Central memory CD4-positive, alpha-beta T cell (primary cell): Measurements from ENCODE around the gene NUDT4B.
"Not testable (repeated sequence)": the region's sequence is repeated elsewhere in the genome, so short reads cannot be mapped to it uniquely, and the experiment has no call there.

Experiments used
- DNase-seq: peaks from one replicate; pipeline ENCODE4 v3.0.0; 2022

Gene NUDT4B

GRCh38 chr1:148738667-148739066 is 9.9 kb upstream of the NUDT4B start:
- not testable (repeated sequence) for DNase-seq

GRCh38 chr1:148743200-148743599 is 5.4 kb upstream of the NUDT4B start:
- DNase-seq, result not testable (repeated sequence)

DNA sequence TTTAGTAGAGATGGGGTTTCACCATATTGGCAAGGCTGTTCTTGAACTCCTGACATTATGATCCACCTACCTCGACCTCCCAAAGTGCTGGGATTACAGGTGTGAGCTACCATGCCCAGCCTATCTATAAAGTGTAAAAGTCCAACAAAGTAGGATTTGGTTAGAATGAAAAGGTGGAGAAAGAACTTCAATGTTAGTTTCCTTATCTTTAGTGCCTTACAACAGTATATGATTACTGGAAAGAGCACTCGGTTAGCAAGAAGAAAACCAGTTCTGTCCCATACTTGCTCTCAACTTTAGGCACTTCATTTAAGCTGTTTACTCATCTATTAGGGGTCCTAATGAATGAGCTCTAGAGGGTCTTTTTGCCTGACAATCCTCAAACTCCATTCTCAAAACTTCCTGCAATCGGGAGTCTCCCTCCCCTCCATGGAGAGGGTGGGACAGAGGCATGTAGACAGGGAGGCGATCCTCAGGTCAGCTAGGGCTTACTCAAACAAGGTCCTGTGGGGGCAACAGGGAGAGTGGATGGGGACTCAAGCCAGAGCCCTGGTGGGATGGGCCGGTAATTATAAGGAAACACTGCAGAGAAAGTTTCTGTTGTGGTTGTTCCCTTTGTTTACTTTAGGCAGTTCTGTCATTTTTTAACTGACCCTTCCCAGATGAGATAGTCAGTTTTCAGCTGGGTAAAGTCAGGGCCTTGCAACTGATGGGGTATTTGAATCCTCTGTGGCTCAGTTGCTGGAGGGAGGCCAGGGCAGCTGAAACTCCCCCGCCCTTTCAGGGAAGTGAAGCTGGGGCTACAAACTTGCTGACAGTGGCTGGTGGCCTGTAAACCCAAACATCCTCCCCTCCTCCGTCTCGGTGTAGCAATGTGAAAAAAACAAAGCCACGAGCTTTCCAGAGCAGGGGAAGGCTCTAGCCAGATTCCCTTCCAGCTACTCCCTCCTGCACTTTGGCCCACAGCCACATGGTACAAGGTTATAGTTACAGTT is 4.6 kb upstream of the NUDT4B start:
- DNase-seq, result not testable (repeated sequence)

GRCh38 chr1:148749335-148749681 is 734 bp downstream of the NUDT4B start:
- DNase-seq, result not testable (repeated sequence)

GRCh38 chr1:148756231-148756630 is 7.7 kb downstream of the NUDT4B start:
- DNase-seq, result not testable (repeated sequence)

- DNase-seq, result not testable (repeated sequence)
These were observed 8.9 kb downstream of the NUDT4B start for GRCh38 chr1:148757446-148757845.

GRCh38 chr1:148758412-148758811 is 9.8 kb downstream of the NUDT4B start:
- not testable (repeated sequence) for DNase-seq

DNA sequence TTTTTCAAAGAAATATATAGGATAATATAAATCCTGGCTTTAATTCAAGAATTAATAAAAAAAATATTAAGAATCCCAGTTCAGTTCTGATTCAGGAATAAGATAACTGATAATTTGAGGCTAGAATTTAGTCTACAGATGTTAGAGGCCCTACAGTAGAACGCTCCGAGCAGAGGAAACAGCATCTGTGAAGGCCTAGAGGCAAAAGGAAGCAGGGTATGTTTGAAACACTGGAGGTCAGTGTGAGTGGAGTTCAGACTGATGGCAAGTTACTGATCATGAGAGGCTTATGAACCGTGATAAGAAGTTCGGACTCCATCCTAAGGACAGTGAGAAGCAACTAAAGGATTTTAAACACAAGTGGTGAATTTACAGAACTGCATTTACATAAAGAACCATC is 10.4 kb downstream of the NUDT4B start:
- not testable (repeated sequence) for DNase-seq

GRCh38 chr1:148759749-148760148 is 11.2 kb downstream of the NUDT4B start:
- DNase-seq, result not testable (repeated sequence)

DNA sequence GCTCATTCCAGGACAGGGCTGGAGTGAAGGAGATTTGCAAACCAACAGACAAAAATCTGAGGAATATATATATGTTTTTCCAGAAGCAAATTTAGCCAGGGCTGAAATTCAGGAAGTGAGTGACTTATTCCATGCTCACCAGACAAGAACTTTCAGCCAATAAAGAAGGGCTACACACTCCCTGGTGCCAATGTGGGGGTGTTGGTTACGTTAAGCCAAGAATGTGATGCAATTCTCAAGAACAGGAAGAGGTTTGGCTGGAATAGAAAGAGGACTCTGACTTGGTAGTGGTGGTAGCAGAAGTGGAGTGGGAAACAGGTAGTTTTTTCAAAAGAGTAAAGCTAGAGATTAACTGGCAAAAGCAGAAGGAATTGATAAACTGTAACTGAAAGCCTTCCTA is 11.6 kb downstream of the NUDT4B start:
- DNase-seq, result not testable (repeated sequence)

DNA sequence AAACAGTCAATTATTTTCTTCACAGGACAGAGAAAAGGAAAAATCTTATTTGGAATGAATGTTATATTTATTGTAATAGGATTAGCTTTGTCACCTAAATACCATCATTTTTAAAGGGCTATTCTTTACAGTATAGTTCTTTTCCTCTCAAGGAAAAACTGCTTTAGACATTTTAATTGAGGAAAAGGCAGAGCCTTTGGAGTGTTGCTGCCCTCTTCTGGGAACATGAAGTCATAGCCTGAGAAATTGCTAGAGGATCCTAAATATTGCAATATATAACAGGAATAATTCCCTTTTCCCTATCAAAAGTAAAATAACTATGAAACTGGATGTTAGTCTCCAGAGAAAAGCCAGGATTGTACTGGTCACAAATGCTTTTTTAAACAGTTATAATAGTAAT is 12.8 kb downstream of the NUDT4B start:
- DNase-seq, result not testable (repeated sequence)

GRCh38 chr1:148765238-148766019 is 16.9 kb downstream of the NUDT4B start:
- DNase-seq, result not testable (repeated sequence)

DNA sequence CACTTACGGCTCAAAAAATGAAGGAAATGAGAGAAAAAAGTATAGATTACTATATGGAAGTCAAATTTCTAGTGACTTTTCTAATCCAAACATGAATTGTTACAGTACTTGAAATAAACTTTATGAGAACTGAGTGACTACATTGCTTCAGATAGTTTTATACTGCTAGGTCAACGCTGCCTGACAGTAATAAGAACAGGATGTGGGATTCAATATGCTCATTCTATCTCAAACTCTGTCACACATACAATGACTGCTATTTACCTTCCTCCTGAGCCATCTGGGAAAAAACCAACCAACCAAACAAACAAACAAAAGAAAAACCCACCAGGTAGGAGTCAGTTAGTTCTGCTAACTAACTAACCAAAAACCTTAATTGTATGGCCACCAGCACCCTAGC is 20.0 kb downstream of the NUDT4B start:
- DNase-seq, result not testable (repeated sequence)

- not testable (repeated sequence) for DNase-seq
These were observed 20.9 kb downstream of the NUDT4B start for GRCh38 chr1:148769495-148769894.

DNA sequence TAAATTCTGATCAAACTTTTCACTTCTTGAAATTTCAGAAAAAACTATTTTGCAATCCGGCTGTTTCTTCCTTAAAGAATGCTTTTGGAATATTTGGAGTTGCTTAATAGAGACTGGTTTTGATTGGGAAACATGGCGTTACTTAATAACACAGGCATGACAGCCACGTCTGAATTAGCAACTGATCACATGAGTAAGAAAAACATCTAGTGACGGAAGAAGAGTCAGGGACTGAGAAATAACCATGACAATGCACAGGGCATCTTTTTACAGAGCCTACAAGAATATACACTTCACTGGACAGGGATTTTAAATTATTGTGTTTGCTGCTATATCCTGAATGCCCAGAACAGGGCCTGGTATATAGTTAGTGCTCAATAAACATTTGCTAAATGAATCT is 25.1 kb downstream of the NUDT4B start:
- DNase-seq, result not testable (repeated sequence)

- not testable (repeated sequence) for DNase-seq
These were observed 25.5 kb downstream of the NUDT4B start for GRCh38 chr1:148774102-148774501.

- DNase-seq, result not testable (repeated sequence)
These were observed 26.7 kb downstream of the NUDT4B start for GRCh38 chr1:148775263-148775662.

GRCh38 chr1:148777649-148778048 is 29.1 kb downstream of the NUDT4B start:
- not testable (repeated sequence) for DNase-seq

DNA sequence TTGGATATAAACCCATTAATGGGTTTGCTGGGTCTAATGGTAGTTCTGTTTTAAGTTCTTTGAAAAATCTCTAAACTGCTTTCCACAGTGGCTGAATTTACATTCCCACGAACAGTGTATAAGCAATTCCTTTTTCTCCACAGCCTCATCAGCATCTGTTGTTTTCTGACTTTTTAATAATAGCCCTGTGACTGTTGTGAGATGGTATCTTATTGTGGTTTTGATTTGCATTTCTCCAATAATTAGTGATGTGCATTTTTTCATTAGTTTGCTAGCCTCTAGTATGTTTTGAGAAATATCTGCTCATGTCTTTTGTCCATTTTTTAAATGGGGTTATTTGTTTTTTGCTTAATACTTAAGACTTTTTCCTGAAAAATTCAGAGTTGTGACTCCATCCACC is 31.8 kb downstream of the NUDT4B start:
- not testable (repeated sequence) for DNase-seq

GRCh38 chr1:148791543-148792099 is 43.0 kb downstream of the NUDT4B start:
- DNase-seq, result not testable (repeated sequence)

DNA sequence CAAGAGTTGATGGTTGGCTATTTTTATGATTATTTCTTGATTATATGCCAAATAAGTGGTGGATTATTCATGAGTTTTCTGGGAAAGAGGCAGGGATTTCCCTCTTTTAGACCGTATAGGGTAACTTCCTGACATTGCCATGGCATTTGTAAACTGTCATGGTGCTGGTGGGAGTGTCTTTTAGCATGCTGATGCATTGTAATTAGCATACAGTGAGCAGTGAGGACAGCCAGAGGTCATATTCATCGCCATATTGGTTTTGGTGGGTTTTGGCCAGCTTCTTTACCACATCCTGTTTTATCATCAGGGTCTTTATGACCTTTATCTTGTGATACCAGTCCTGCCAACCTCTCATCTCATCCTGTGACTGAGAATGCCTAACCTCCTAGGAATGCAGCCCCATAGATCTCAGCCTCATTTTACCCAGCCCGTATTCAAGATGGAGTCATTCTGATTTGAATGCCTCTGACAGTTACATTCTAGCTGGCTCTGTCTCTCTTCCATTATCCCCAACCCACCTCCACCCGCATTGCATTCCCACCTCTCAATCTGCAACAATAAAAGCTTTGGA is 45.3 kb downstream of the NUDT4B start:
- DNase-seq, result not testable (repeated sequence)
